K562 (cell line): ENCODE results near the gene ROBO2. TPM values are rescaled to one million over a fixed set of nuclear protein-coding genes. Genes with fewer than 3 reads are reported as not detected.

Source experiments
- ATAC-seq: fragments of 200-7000 bp; cut with Tn5 transposase; 3 replicates; pipeline ENCODE4 v1.9.1; 2020; ENCODE audit warnings: moderate library complexity
- BruUV-seq: library from RNA; stranded (reverse); fragments of 400-500 nt; replicated peaks from 2 replicates; lab custom pipeline; 2021; lab: Mats Ljungman, UMichigan
- CTCF ChIA-PET: fragments of 300-600 bp; formaldehyde crosslinking; extraction: SDS; loops from one replicate; lab custom pipeline; 2021; ENCODE audit warnings: low intra/inter-chr PET ratio; lab: Yijun Ruan, JAX
- POLR2A ChIA-PET: fragments of 300-600, 350-650 bp; sonication (Branson Sonifier 250); formaldehyde crosslinking; extraction: SDS; loops from one replicate; lab custom pipeline; 2021; ENCODE audit warnings: antibody characterized with exemption, inconsistent platforms; lab: Yijun Ruan, JAX
- DNase-seq, 4 experiments: peaks; one replicate each; pipeline versions ENCODE4 v3.0.0 to v3.0.0-alpha.2; 2011 to 2018; ENCODE audit warnings: low spot score in 3 of 4, mixed read lengths in 3 of 4; ENCODE audit errors: extremely low read depth in 1 of 4
- FAIRE-seq: peaks from 2 replicates; lab custom pipeline; 2011; peaks lifted over from hg19 to GRCh38; lab: Jason Lieb, UNC
- H2AFZ ChIP-seq: 2 replicates; pipeline ENCODE4 v1.6.0; 2011; ENCODE audit warnings: low read depth, low read length, control low read depth, inconsistent platforms
- H3K27ac ChIP-seq: fragments of 200-600 bp; 3 replicates; pipeline ENCODE4 v1.8.0; 2011; ENCODE audit warnings: low read depth, mild to moderate bottlenecking, control low read depth, inconsistent platforms, low read length, moderate library complexity, mixed read lengths; ENCODE audit errors: extremely low read depth
- H3K27me3 ChIP-seq, 2 experiments: fragments of 300-600 bp in 1 of 2; 2 replicates in 1 of 2; 3 replicates in 1 of 2; pipeline versions ENCODE4 v1.6.0 to v1.8.0; 2011; ENCODE audit warnings: inconsistent platforms in 2 of 2, low read length in 2 of 2, mild to moderate bottlenecking in 1 of 2, mixed read lengths in 1 of 2, moderate library complexity in 1 of 2; ENCODE audit not compliant: control insufficient read depth in 2 of 2, insufficient read depth in 2 of 2
- H3K36me3 ChIP-seq: fragments of 300-600 bp; 3 replicates; pipeline ENCODE4 v1.8.0; 2011; ENCODE audit warnings: mild to moderate bottlenecking, low read length, inconsistent platforms; ENCODE audit not compliant: control insufficient read depth, insufficient read depth
- H3K4me1 ChIP-seq, 2 experiments: fragments of 200-600 bp in 1 of 2; replicated peaks in 1 of 2; 2 replicates in 1 of 2; 3 replicates in 1 of 2; pipeline versions ENCODE4 v1.5.1 to v1.8.0; 2011; ENCODE audit warnings: inconsistent platforms in 2 of 2, low read length in 2 of 2, mild to moderate bottlenecking in 1 of 2, mixed read lengths in 1 of 2, moderate library complexity in 1 of 2; ENCODE audit not compliant: control insufficient read depth in 2 of 2, insufficient read depth in 2 of 2
- H3K4me2 ChIP-seq: 2 replicates; pipeline ENCODE4 v1.6.1; 2011; ENCODE audit warnings: low read length, control low read depth, inconsistent platforms, mixed read lengths; ENCODE audit not compliant: insufficient read depth
- H3K4me3 ChIP-seq: fragments of 200-600 bp; sonication (generic), shearing (Covaris generic); 2 replicates; pipeline ENCODE4 v1.5.1; 2016; ENCODE audit warnings: control low read depth, inconsistent platforms
- H3K79me2 ChIP-seq: fragments of 200-600 bp; 3 replicates; pipeline ENCODE4 v1.8.0; 2011; ENCODE audit warnings: low read length, inconsistent platforms; ENCODE audit not compliant: control insufficient read depth, insufficient read depth
- H3K9ac ChIP-seq, 2 experiments: 2 replicates each; pipeline versions ENCODE4 v1.6.0 to v1.6.1; 2011; ENCODE audit warnings: low read depth in 2 of 2, low read length in 2 of 2, control low read depth in 1 of 2, inconsistent platforms in 1 of 2, mild to moderate bottlenecking in 1 of 2, mixed read lengths in 1 of 2; ENCODE audit not compliant: insufficient read depth in 1 of 2
- H3K9me1 ChIP-seq: one replicate; pipeline ENCODE4 v1.6.0; 2011; ENCODE audit warnings: inconsistent platforms, mild to moderate bottlenecking, low read length, moderate library complexity; ENCODE audit not compliant: control insufficient read depth, insufficient read depth
- H3K9me3 ChIP-seq: replicated peaks from 2 replicates; pipeline ENCODE4 v1.5.1; 2011; ENCODE audit warnings: low read depth, low read length, inconsistent platforms; ENCODE audit not compliant: control insufficient read depth, insufficient read depth
- H4K20me1 ChIP-seq: replicated peaks from 2 replicates; pipeline ENCODE4 v1.6.1; 2011; ENCODE audit warnings: low read length, inconsistent platforms, mixed read lengths; ENCODE audit not compliant: control insufficient read depth, insufficient read depth
- ADNP ChIP-seq: fragments of 200-800 bp; sonication (Bioruptor generic); IDR thresholded peaks from 2 replicates; pipeline ENCODE4 v1.6.1; 2016; ENCODE audit warnings: missing genetic modification characterization, missing compliant biosample characterization
- CXXC5 ChIP-seq: fragments of 250-450 bp; sonication (Bioruptor Pico); IDR thresholded peaks from 2 replicates; pipeline ENCODE4 v1.8.0; 2022; ENCODE audit warnings: inconsistent platforms, mild to moderate bottlenecking, moderate library complexity
- DIDO1 ChIP-seq: fragments of 450-650 bp; IDR thresholded peaks from 2 replicates; pipeline ENCODE4 v1.6.1; 2016; ENCODE audit warnings: low read depth, missing biosample characterization, missing genetic modification characterization
- ILF3 ChIP-seq: fragments of 450-650 bp; IDR thresholded peaks from 2 replicates; pipeline ENCODE4 v1.6.1; 2018; ENCODE audit warnings: antibody characterized with exemption, mild to moderate bottlenecking, moderate library complexity, borderline replicate concordance
- KLF16 ChIP-seq: IDR thresholded peaks from 2 replicates; pipeline ENCODE4 v1.6.1; 2016; ENCODE audit warnings: antibody characterized with exemption
- TEAD1 ChIP-seq, 2 experiments: fragments of 450-650 bp in 1 of 2; sonication (generic) in 1 of 2; formaldehyde crosslinking; IDR thresholded peaks; 2 replicates each; pipeline versions ENCODE4 v1.4.0 to v1.8.0; 2020 to 2022; ENCODE audit warnings: mild to moderate bottlenecking in 2 of 2, missing genetic modification reagents in 1 of 2
- TEAD4 ChIP-seq, 2 experiments: sonication (generic) in 1 of 2; formaldehyde crosslinking in 1 of 2; IDR thresholded peaks; 2 replicates each; pipeline versions ENCODE4 v1.6.1 to v1.8.0; 2012 to 2022; ENCODE audit warnings: borderline replicate concordance in 1 of 2, inconsistent platforms in 1 of 2, low read length in 1 of 2, mild to moderate bottlenecking in 1 of 2, missing genetic modification reagents in 1 of 2
- ZNF384 ChIP-seq: IDR thresholded peaks from 2 replicates; pipeline ENCODE4 v1.6.1; 2012; ENCODE audit warnings: low read depth, low read length, improper control_type of control experiment
- ZNF766 ChIP-seq: fragments of 200-800 bp; sonication (Bioruptor generic); conservative IDR thresholded peaks from 2 replicates; pipeline ENCODE4 v1.6.1; 2016; ENCODE audit warnings: missing genetic modification characterization, missing compliant biosample characterization
- WGBS: fragments of 100-300 bp; shearing (Covaris generic); methylation state at CpG from one replicate; pipeline ENCODE4 v1.1.6; 2016; ENCODE audit warnings: low coverage, mixed read lengths; ENCODE audit not compliant: insufficient coverage; ENCODE audit errors: missing lambda C conversion rate; 5-methylcytosine and 5-hydroxymethylcytosine counted together
- in situ Hi-C: fragments of 300-500 bp; cut with MboI; formaldehyde crosslinking; loops from 4 replicates; pipeline ENCODE4 v1.15.0; 2018; ENCODE audit warnings: inconsistent platforms, mixed read lengths
- intact Hi-C: fragments of 100-400 bp; cut with micrococcal nuclease; formaldehyde crosslinking; loops from 2 replicates; pipeline ENCODE4 v1.14.2; 2022
- polyA plus RNA-seq, 8 experiments: library from polyadenylated mRNA; depleted of rRNA in 4 of 8; stranded (reverse) in 5 of 8; unstranded in 3 of 8; fragments of >200 nt; fragmentation: Nextera tagmentation in 2 of 8; fragmentation: Illumina TruSeq in 1 of 8; extraction: Ambion mirVana in 2 of 8; extraction: Trizol in 1 of 8; gene quantifications; 2 replicates each; pipeline versions ENCODE4 v1.2.1 to v1.2.3, GENCODE V29; 2011 to 2014; ENCODE audit warnings: inconsistent platforms in 1 of 8, missing spikeins in 1 of 8
- total RNA-seq, 7 experiments: library from RNA; depleted of rRNA in 6 of 7; stranded (reverse); fragments of >200 nt in 6 of 7; fragmentation: Illumina TruSeq in 2 of 7; extraction: Trizol in 2 of 7; gene quantifications; 2 replicates each; pipeline versions ENCODE4 v1.2.1 to v1.2.3, GENCODE V29; 2011 to 2021; ENCODE audit warnings: low replicate concordance in 1 of 7
- TF ChIP-seq, protein P1 (sequence below): IDR thresholded peaks from 2 replicates; pipeline ENCODE4 v1.6.1; 2016; ENCODE audit warnings: missing genetic modification characterization, missing compliant biosample characterization
- TF ChIP-seq, protein P2 (sequence below), 2 experiments: fragments of 450-650 bp in 1 of 2; IDR thresholded peaks; 2 replicates each; pipeline ENCODE4 v1.6.1; 2011 to 2017; ENCODE audit warnings: low read depth in 2 of 2, antibody characterized with exemption in 1 of 2, borderline replicate concordance in 1 of 2, low read length in 1 of 2, mild to moderate bottlenecking in 1 of 2, mixed read lengths in 1 of 2; ENCODE audit not compliant: control insufficient read depth in 1 of 2

The ROBO2 gene
- total and polyA plus RNA-seq, 9 of the 15 experiments (the other 6 are each of a cell fraction or from before 2014, with no cell fraction given) = 0.84 to 3.0 (median 1.7) TPM

- H3K4me3 ChIP-seq = no peak overlapping the region
- no peaks in the 10 kb centered on the region for H3K36me3 ChIP-seq
- in situ Hi-C loops = no loop called here
- TF ChIP-seq CXXC5 (CRISPR knock-in tag) (no peak), TEAD4 (IDR thresholded peaks at IDR 0.05; ENCODE audit: low read length) (no peak), TEAD4 (CRISPR knock-in tag; IDR thresholded peaks at IDR 0.05; ENCODE audit: borderline replicate concordance) (no peak), TEAD1 (CRISPR knock-in tag; IDR thresholded peaks at IDR 0.05) (no peak), ZNF384 (no peak), ADNP (tag) (no peak), KLF16 (no peak), DIDO1 (tag) (no peak), ILF3 (no peak), ZNF766 (CRISPR knock-in tag) (no peak)
- TF ChIP-seq, protein P1, sequence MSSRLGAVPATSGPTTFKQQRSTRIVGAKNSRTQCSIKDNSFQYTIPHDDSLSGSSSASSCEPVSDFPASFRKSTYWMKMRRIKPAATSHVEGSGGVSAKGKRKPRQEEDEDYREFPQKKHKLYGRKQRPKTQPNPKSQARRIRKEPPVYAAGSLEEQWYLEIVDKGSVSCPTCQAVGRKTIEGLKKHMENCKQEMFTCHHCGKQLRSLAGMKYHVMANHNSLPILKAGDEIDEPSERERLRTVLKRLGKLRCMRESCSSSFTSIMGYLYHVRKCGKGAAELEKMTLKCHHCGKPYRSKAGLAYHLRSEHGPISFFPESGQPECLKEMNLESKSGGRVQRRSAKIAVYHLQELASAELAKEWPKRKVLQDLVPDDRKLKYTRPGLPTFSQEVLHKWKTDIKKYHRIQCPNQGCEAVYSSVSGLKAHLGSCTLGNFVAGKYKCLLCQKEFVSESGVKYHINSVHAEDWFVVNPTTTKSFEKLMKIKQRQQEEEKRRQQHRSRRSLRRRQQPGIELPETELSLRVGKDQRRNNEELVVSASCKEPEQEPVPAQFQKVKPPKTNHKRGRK (tag) = no peak
- TF ChIP-seq, protein P2, sequence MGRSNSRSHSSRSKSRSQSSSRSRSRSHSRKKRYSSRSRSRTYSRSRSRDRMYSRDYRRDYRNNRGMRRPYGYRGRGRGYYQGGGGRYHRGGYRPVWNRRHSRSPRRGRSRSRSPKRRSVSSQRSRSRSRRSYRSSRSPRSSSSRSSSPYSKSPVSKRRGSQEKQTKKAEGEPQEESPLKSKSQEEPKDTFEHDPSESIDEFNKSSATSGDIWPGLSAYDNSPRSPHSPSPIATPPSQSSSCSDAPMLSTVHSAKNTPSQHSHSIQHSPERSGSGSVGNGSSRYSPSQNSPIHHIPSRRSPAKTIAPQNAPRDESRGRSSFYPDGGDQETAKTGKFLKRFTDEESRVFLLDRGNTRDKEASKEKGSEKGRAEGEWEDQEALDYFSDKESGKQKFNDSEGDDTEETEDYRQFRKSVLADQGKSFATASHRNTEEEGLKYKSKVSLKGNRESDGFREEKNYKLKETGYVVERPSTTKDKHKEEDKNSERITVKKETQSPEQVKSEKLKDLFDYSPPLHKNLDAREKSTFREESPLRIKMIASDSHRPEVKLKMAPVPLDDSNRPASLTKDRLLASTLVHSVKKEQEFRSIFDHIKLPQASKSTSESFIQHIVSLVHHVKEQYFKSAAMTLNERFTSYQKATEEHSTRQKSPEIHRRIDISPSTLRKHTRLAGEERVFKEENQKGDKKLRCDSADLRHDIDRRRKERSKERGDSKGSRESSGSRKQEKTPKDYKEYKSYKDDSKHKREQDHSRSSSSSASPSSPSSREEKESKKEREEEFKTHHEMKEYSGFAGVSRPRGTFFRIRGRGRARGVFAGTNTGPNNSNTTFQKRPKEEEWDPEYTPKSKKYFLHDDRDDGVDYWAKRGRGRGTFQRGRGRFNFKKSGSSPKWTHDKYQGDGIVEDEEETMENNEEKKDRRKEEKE (IDR thresholded peaks at IDR 0.05; ENCODE audit: borderline replicate concordance in 1 of 2, control insufficient read depth in 1 of 2, low read depth in 2 of 2, low read length in 1 of 2) = no peak
- H3K79me2 ChIP-seq = no peaks in the 10 kb centered on the region
- H2AFZ ChIP-seq = no peak overlapping the region
- ChIA-PET CTCF (no interaction called here), POLR2A (no interaction called here)
- ATAC-seq = no peak
- no peaks in the 10 kb centered on the region for H3K4me1 ChIP-seq
- H3K9me1 ChIP-seq = no peaks in the 10 kb centered on the region
- 0% methylated on average over 1 of the region's 3 CpGs for WGBS
- H3K27me3 ChIP-seq = no peaks in the 10 kb centered on the region
- no peak overlapping the region for H3K9ac ChIP-seq
- BruUV-seq = no TSS peak
- no peak for FAIRE-seq
- no peaks in the 10 kb centered on the region for H3K9me3 ChIP-seq
- H3K27ac ChIP-seq = no peak overlapping the region
- no peak for DNase-seq
- H3K4me2 ChIP-seq = no peak overlapping the region
- intact Hi-C loops = no loop called here
- H4K20me1 ChIP-seq = no peaks in the 10 kb centered on the region
These were observed 284.2 kb downstream of the ROBO2 start for GRCh38 chr3:77324105-77324504.
